H1 (cell line): ENCODE measurements around the gene STX7. TPM values are rescaled to one million over a fixed set of nuclear protein-coding genes. Genes with fewer than 3 reads are reported as not detected.

ENCODE experiments used
- ATF2 ChIP-seq: IDR thresholded peaks from 2 replicates; pipeline ENCODE4 v1.6.1; 2012; ENCODE audit warnings: low read length, inconsistent platforms
- CHD7 ChIP-seq: fragments of 300-600 bp; sonication (generic); IDR thresholded peaks from 2 replicates; pipeline ENCODE4 v1.7.1; 2012; ENCODE audit warnings: low read length, moderate library complexity, mild to moderate bottlenecking, inconsistent platforms; ENCODE audit not compliant: insufficient replicate concordance
- HDAC2 ChIP-seq, 2 experiments: fragments of 300-600 bp in 1 of 2; sonication (generic) in 1 of 2; IDR thresholded peaks; 2 replicates each; pipeline ENCODE4 v1.6.1; 2011 to 2012; ENCODE audit warnings: low read depth in 2 of 2, low read length in 2 of 2, mild to moderate bottlenecking in 2 of 2, moderate library complexity in 2 of 2, borderline replicate concordance in 1 of 2, inconsistent platforms in 1 of 2
- POLR2A ChIP-seq, 2 experiments: IDR thresholded peaks; 1 replicate in 1 of 2; 2 replicates in 1 of 2; pipeline ENCODE4 v1.6.1; 2011; ENCODE audit warnings: low read depth in 2 of 2, low read length in 2 of 2, mild to moderate bottlenecking in 2 of 2; ENCODE audit errors: control extremely low read depth in 1 of 2
- SP1 ChIP-seq: IDR thresholded peaks from 2 replicates; pipeline ENCODE4 v1.6.1; 2011; ENCODE audit warnings: low read depth, low read length
- TAF1 ChIP-seq: IDR thresholded peaks from 2 replicates; pipeline ENCODE4 v1.6.1; 2011; ENCODE audit warnings: mild to moderate bottlenecking, low read depth, low read length
- TEAD4 ChIP-seq: IDR thresholded peaks from 2 replicates; pipeline ENCODE4 v1.6.1; 2012; ENCODE audit warnings: low read depth, low read length, inconsistent platforms, mixed read lengths
- polyA plus RNA-seq, 7 experiments: library from polyadenylated mRNA; depleted of rRNA in 3 of 7; stranded (reverse) in 5 of 7; unstranded in 2 of 7; fragments of >200 nt in 5 of 7; fragments of 200-250 nt in 2 of 7; gene quantifications; 1 replicate in 5 of 7; 2 replicates in 1 of 7; 4 replicates in 1 of 7; pipeline versions ENCODE4 v1.2.1 to v1.2.3, GENCODE V29; 2011 to 2013; ENCODE audit warnings: missing spikeins in 2 of 7, mixed read lengths in 2 of 7
- total RNA-seq: library from RNA; stranded (reverse); fragmentation: NEBNext Ultra II Directional; extraction: Animal tissue kit (Norgen Biotek cat#: 25700); gene quantifications from 2 replicates; pipeline ENCODE4 v1.2.1, GENCODE V29; 2021

STX7 gene
- total and polyA plus RNA-seq, 2 of the 8 experiments (the other 6 are each of a cell fraction or from before 2014, with no cell fraction given): 5.7 to 27.9 TPM

GRCh38 chr6:132512638-132513632 lies at the start of gene STX7 (continued):
- peak; percentile 68; the same call in 1 of the 2 replicates for TF ChIP-seq TAF1
- TF ChIP-seq ATF2: no peak
- 0 out of 2 replicates have a peak, but pooled peaks have one; percentile 72 for TF ChIP-seq SP1
- peak in 1 of 2 experiments; percentile 45; a peak in 1 of 3 replicates for TF ChIP-seq POLR2A (IDR thresholded peaks at IDR 0.05; ENCODE audit: control extremely low read depth in 1 of 2, low read depth in 2 of 2, low read length in 2 of 2)
- TF ChIP-seq TEAD4: peak; percentile 37
- TF ChIP-seq CHD7: no peak
- TF ChIP-seq HDAC2 (IDR thresholded peaks at IDR 0.05; ENCODE audit: borderline replicate concordance in 1 of 2, low read depth in 2 of 2, low read length in 2 of 2): peak in 1 of 2 experiments; percentile 82; a peak in 1 of 4 replicates
